HepG2 (cell line): ENCODE data around the gene GPR61. TPM values are rescaled to one million over a fixed set of nuclear protein-coding genes. Genes with fewer than 3 reads are reported as not detected.

Experiments used
- ATAC-seq: fragments of 200-7000 bp; cut with Tn5 transposase; 3 replicates; pipeline ENCODE4 v1.9.1; 2020; ENCODE audit warnings: mild to moderate bottlenecking, moderate library complexity
- BruUV-seq: library from RNA; stranded (reverse); fragments of 400-500 nt; replicated peaks from 2 replicates; lab custom pipeline; 2021; lab: Mats Ljungman, UMichigan
- CTCF ChIA-PET: fragments of 300-600 bp; formaldehyde crosslinking; extraction: SDS; loops from one replicate; lab custom pipeline; 2021; ENCODE audit warnings: low total read pairs, inconsistent platforms, low intra/inter-chr PET ratio; lab: Yijun Ruan, JAX
- POLR2A ChIA-PET: fragments of 350-600 bp; sonication (Branson Sonifier 250); formaldehyde crosslinking; loops from one replicate; lab custom pipeline; 2020; ENCODE audit warnings: antibody characterized with exemption, inconsistent platforms; lab: Yijun Ruan, JAX
- DNase-seq: peaks from one replicate; pipeline ENCODE4 v3.0.0-alpha.2; 2015; ENCODE audit warnings: low spot score
- FAIRE-seq: peaks from 3 replicates; lab custom pipeline; 2011; peaks lifted over from hg19 to GRCh38; lab: Jason Lieb, UNC
- H2AFZ ChIP-seq: one replicate; pipeline ENCODE4 v1.6.1; 2011; ENCODE audit warnings: low read length, inconsistent platforms
- H3K27ac ChIP-seq: fragments of 300-600 bp; 3 replicates; pipeline ENCODE4 v1.8.0; 2011; ENCODE audit warnings: mixed run types, mild to moderate bottlenecking, mixed read lengths, low read length, inconsistent platforms; ENCODE audit not compliant: insufficient read depth; ENCODE audit errors: extremely low read length
- H3K27me3 ChIP-seq, 2 experiments: fragments of 200-600 bp in 1 of 2; 2 replicates in 1 of 2; 3 replicates in 1 of 2; pipeline versions ENCODE4 v1.6.0 to v1.8.0; 2011; ENCODE audit warnings: low read length in 2 of 2, mild to moderate bottlenecking in 2 of 2, moderate library complexity in 2 of 2, inconsistent platforms in 1 of 2; ENCODE audit not compliant: insufficient read depth in 2 of 2, control insufficient read depth in 1 of 2
- H3K36me3 ChIP-seq, 2 experiments: fragments of 200-600 bp in 1 of 2; replicated peaks in 1 of 2; 2 replicates in 1 of 2; 3 replicates in 1 of 2; pipeline versions ENCODE4 v1.5.1 to v1.8.0; 2011; ENCODE audit warnings: low read length in 2 of 2, inconsistent platforms in 1 of 2; ENCODE audit not compliant: insufficient read depth in 2 of 2, control insufficient read depth in 1 of 2
- H3K4me1 ChIP-seq: 2 replicates; pipeline ENCODE4 v1.5.1; 2012; ENCODE audit warnings: low read length, inconsistent platforms; ENCODE audit not compliant: insufficient read depth
- H3K4me2 ChIP-seq: 2 replicates; pipeline ENCODE4 v1.6.0; 2011; ENCODE audit warnings: low read depth, low read length, inconsistent platforms
- H3K4me3 ChIP-seq, 3 experiments: fragments of 200-600 bp in 1 of 3; sonication (generic), shearing (Covaris generic) in 1 of 3; replicated peaks in 1 of 3; 2 replicates each; pipeline ENCODE4 v1.5.1; 2011 to 2016; ENCODE audit warnings: low read length in 3 of 3, inconsistent platforms in 2 of 3, low read depth in 2 of 3, mild to moderate bottlenecking in 2 of 3, control low read depth in 1 of 3, mixed read lengths in 1 of 3; ENCODE audit not compliant: insufficient read depth in 1 of 3
- H3K79me2 ChIP-seq: one replicate; pipeline ENCODE4 v1.6.1; 2011; ENCODE audit warnings: low read length, inconsistent platforms; ENCODE audit not compliant: insufficient read depth
- H3K9ac ChIP-seq: 2 replicates; pipeline ENCODE4 v1.6.0; 2011; ENCODE audit warnings: mild to moderate bottlenecking, low read depth, low read length, inconsistent platforms; ENCODE audit not compliant: insufficient read depth
- H3K9me3 ChIP-seq: 2 replicates; pipeline ENCODE4 v1.5.1; 2012; ENCODE audit warnings: mild to moderate bottlenecking, low read length
- H4K20me1 ChIP-seq: 2 replicates; pipeline ENCODE4 v1.6.0; 2011; ENCODE audit warnings: inconsistent platforms, mild to moderate bottlenecking, low read length, moderate library complexity; ENCODE audit not compliant: insufficient read depth
- BRCA1 ChIP-seq: sonication (generic); formaldehyde crosslinking; IDR thresholded peaks from 2 replicates; pipeline ENCODE4 v1.4.0; 2020; ENCODE audit warnings: missing genetic modification reagents
- EHMT2 ChIP-seq: fragments of 200-600 bp; sonication (generic); IDR thresholded peaks from 2 replicates; pipeline ENCODE4 v1.7.0; 2017; ENCODE audit warnings: antibody characterized with exemption, low read depth, low read length, borderline replicate concordance
- RBM39 ChIP-seq: fragments of 200-400 bp; formaldehyde crosslinking; IDR thresholded peaks from one replicate; pipeline ENCODE4 v1.6.1; 2018; ENCODE audit warnings: antibody characterized with exemption, mild to moderate bottlenecking, low read depth, low read length; ENCODE audit not compliant: poor library complexity, severe bottlenecking
- STAG1 ChIP-seq: sonication (generic); formaldehyde crosslinking; IDR thresholded peaks from 2 replicates; pipeline ENCODE4 v1.4.0; 2020; ENCODE audit warnings: missing genetic modification reagents
- ZNF232 ChIP-seq: sonication (generic); formaldehyde crosslinking; IDR thresholded peaks from 2 replicates; pipeline ENCODE4 v1.4.0; 2020; ENCODE audit warnings: missing genetic modification reagents, borderline replicate concordance
- ZNF282 ChIP-seq: fragments of 450-650 bp; IDR thresholded peaks from 2 replicates; pipeline ENCODE4 v1.6.1; 2018; ENCODE audit not compliant: partially characterized antibody
- ZNF574 ChIP-seq: sonication (generic); formaldehyde crosslinking; IDR thresholded peaks from 2 replicates; pipeline ENCODE4 v1.4.0; 2020; ENCODE audit warnings: missing genetic modification reagents
- ZNF777 ChIP-seq: sonication (generic); formaldehyde crosslinking; IDR thresholded peaks from 2 replicates; pipeline ENCODE4 v1.4.0; 2020; ENCODE audit warnings: missing genetic modification reagents
- WGBS: methylation state at CpG from one replicate; pipeline ENCODE4 v1.1.6; 2017; ENCODE audit warnings: low lambda C conversion rate; 5-methylcytosine and 5-hydroxymethylcytosine counted together
- in situ Hi-C: cut with HindIII; loops from 2 replicates; pipeline ENCODE4 v1.10.0; 2017; ENCODE audit warnings: low pct_unique_long_range_greater_than_20kb; ENCODE audit not compliant: extremely low pct_ligation_motif_present
- intact Hi-C: fragments of 100-400 bp; cut with micrococcal nuclease; formaldehyde crosslinking; loops from one replicate; pipeline ENCODE4 v1.10.0; 2022; ENCODE audit not compliant: unreplicated experiment
- polyA plus RNA-seq, 8 experiments: library from polyadenylated mRNA; depleted of rRNA in 3 of 8; stranded (reverse) in 7 of 8; unstranded in 1 of 8; fragments of >200 nt; fragmentation: Illumina TruSeq in 4 of 8; extraction: Trizol in 4 of 8; gene quantifications; 2 replicates each; pipeline versions ENCODE4 v1.2.1 to v1.2.3, GENCODE V29; 2011 to 2016; ENCODE audit warnings: low read depth in 4 of 8, missing spikeins in 1 of 8, mixed read lengths in 1 of 8; ENCODE audit not compliant: insufficient read depth in 1 of 8
- total RNA-seq, 5 experiments: library from RNA; depleted of rRNA; stranded (reverse); fragments of >200 nt; fragmentation: Illumina TruSeq; extraction: Trizol; gene quantifications; 2 replicates each; pipeline ENCODE4 v1.2.3, GENCODE V29; 2016; ENCODE audit warnings: low read depth in 1 of 5

Gene GPR61
- total and polyA plus RNA-seq, 2 of the 13 experiments (the other 11 are each of a cell fraction or from before 2014, with no cell fraction given): not detected

- Histone ChIP-seq H2AFZ (no peak overlapping the region), H3K4me3 (no peak overlapping the region), H3K9ac (no peak overlapping the region), H3K79me2 (no peaks in the 10 kb centered on the region), H3K4me1 (peaks cover 18% of the 10 kb centered on the region), H3K27ac (no peak overlapping the region), H3K9me3 (no peaks in the 10 kb centered on the region), H3K27me3 (no peaks in the 10 kb centered on the region), H3K36me3 (peaks cover 2 to 6% of the 10 kb centered on the region in 2 experiments; a peak in 2 of 5 replicates), H3K4me2 (no peak overlapping the region), H4K20me1 (no peaks in the 10 kb centered on the region)
- WGBS: 86% methylated on average over 7 of the region's 9 CpGs
- intact Hi-C loops: loop anchor here (1.0 kb wide), 1 partner anchor 35 kb away; no protein-coding TSS in a partner anchor
- ChIA-PET POLR2A (no interaction called here), CTCF (interaction anchor here (5.1 kb wide), 1 partner anchor 35 kb away, joined by 81 read pairs; no protein-coding TSS in a partner anchor)
- in situ Hi-C loops: no loop called here
- no peak for FAIRE-seq
- TF ChIP-seq ZNF282 (no peak), RBM39 (no peak), ZNF777 (CRISPR knock-in tag) (no peak), ZNF232 (CRISPR knock-in tag) (no peak), ZNF574 (no peak), EHMT2 (no peak), BRCA1 (CRISPR knock-in tag) (no peak), STAG1 (CRISPR knock-in tag) (no peak)
- TF ChIP-seq, all 625 proteins: peak for 0
- no peak for ATAC-seq
- no TSS peak for BruUV-seq
- no peak for DNase-seq
Observed at GRCh38 chr1:109497449-109498160, 42.1 kb upstream of the GPR61 start.
